ENCODE data around the gene KRTAP9-7.

GRCh38 chr17:41324180-41325075 is 48.9 kb downstream of the KRTAP9-7 start:
- TF ChIP-seq TAF1 (IDR thresholded peaks at IDR 0.05; ENCODE audit: borderline replicate concordance, low read depth, low read length) (no peak), MYC (IDR thresholded peaks at IDR 0.05; ENCODE audit: insufficient read depth, insufficient read length, insufficient replicate concordance, low read length, severe bottlenecking) (no peak), EZH2 (IDR thresholded peaks at IDR 0.05; ENCODE audit: borderline replicate concordance, control insufficient read depth, low read depth, low read length) (no peak), HDAC2 (IDR thresholded peaks at IDR 0.05) (no peak), NBN (IDR thresholded peaks at IDR 0.05) (no peak), POLR2AphosphoS5 (IDR thresholded peaks at IDR 0.05; ENCODE audit: low read length) (no peak), POLR2A (IDR thresholded peaks at IDR 0.05; ENCODE audit: low read depth, low read length) (no peak), BRCA1 (IDR thresholded peaks at IDR 0.05; ENCODE audit: low read depth, low read length) (no peak), KDM1A (IDR thresholded peaks at IDR 0.05; ENCODE audit: borderline replicate concordance) (no peak), CTCF (IDR thresholded peaks at IDR 0.05 in 2 of 3, conservative IDR thresholded peaks at IDR 0.05 in 1 of 3; ENCODE audit: control insufficient read depth in 2 of 3, extremely low read depth in 1 of 3, insufficient read depth in 1 of 3, low read depth in 3 of 3, low read length in 3 of 3) (peak in 1 of 3 experiments; percentile 6; a peak in 1 of 6 replicates)

Data from GM12878 (cell line).